A549 (cell line): ENCODE data around the gene ADAMTS20.

Experiments
- EP300 ChIP-seq, 2 experiments: fragments of >200 bp; sonication (Bioruptor Twin); formaldehyde crosslinking; IDR thresholded peaks; 2 replicates in 1 of 2; 3 replicates in 1 of 2; pipeline ENCODE4 v1.6.1; 2016 to 2017
- HEYL ChIP-seq: fragments of 250-450 bp; sonication (Bioruptor Pico); IDR thresholded peaks from 2 replicates; pipeline ENCODE4 v1.8.0; 2021; ENCODE audit warnings: mild to moderate bottlenecking, moderate library complexity
- POLR2A ChIP-seq: IDR thresholded peaks from 2 replicates; pipeline ENCODE4 v1.6.1; 2012; ENCODE audit warnings: mild to moderate bottlenecking, low read length
- RAD21 ChIP-seq, 2 experiments: fragments of >200 bp in 1 of 2; sonication (Bioruptor Twin) in 1 of 2; formaldehyde crosslinking in 1 of 2; IDR thresholded peaks in 1 of 2; conservative IDR thresholded peaks in 1 of 2; 2 replicates in 1 of 2; 3 replicates in 1 of 2; pipeline ENCODE4 v1.6.1; 2012 to 2018; ENCODE audit warnings: inconsistent platforms in 1 of 2
- SMC3 ChIP-seq: fragments of >200 bp; sonication (Bioruptor Twin); formaldehyde crosslinking; IDR thresholded peaks from 3 replicates; pipeline ENCODE4 v1.6.1; 2018; ENCODE audit warnings: inconsistent platforms
- SREBF2 ChIP-seq: fragments of 450-650 bp; IDR thresholded peaks from 2 replicates; pipeline ENCODE4 v1.6.1; 2014; ENCODE audit warnings: mild to moderate bottlenecking, moderate library complexity
- TF ChIP-seq, protein P1 (sequence below): IDR thresholded peaks from 2 replicates; pipeline ENCODE4 v1.6.1; 2012
- TF ChIP-seq, protein P2 (sequence below): fragments of >200 bp; sonication (Bioruptor Twin); formaldehyde crosslinking; IDR thresholded peaks from 3 replicates; pipeline ENCODE4 v1.5.1; 2016
- TF ChIP-seq, protein P3 (sequence below): fragments of 200-600 bp; sonication (generic); IDR thresholded peaks from 2 replicates; pipeline ENCODE4 v1.6.1; 2016; ENCODE audit warnings: antibody characterized with exemption, mild to moderate bottlenecking, moderate library complexity

DNA sequence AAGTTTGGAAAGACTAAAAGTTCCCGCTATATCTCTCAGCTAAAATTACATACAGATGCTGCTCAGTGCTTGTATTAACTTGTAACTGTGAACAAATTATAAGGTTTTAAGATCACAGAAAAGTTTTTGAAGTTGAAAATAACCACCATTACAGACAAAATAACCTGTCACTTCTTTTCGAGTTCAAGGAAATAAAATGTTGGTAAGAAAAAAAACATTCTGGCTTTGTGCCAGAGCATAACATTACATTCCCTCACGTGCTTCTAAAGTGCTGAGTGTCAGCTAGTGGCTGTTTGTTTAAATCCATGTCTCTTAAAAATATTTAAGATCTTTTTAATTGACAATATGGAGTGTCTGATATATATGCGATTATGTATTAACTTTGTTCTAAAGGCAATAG is 27.2 kb upstream of the ADAMTS20 start:
- TF ChIP-seq, protein P1, sequence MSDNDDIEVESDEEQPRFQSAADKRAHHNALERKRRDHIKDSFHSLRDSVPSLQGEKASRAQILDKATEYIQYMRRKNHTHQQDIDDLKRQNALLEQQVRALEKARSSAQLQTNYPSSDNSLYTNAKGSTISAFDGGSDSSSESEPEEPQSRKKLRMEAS, result no peak
- TF ChIP-seq POLR2A, result no peak
- TF ChIP-seq EP300 (IDR thresholded peaks at IDR 0.05), result no peak
- TF ChIP-seq, protein P2, sequence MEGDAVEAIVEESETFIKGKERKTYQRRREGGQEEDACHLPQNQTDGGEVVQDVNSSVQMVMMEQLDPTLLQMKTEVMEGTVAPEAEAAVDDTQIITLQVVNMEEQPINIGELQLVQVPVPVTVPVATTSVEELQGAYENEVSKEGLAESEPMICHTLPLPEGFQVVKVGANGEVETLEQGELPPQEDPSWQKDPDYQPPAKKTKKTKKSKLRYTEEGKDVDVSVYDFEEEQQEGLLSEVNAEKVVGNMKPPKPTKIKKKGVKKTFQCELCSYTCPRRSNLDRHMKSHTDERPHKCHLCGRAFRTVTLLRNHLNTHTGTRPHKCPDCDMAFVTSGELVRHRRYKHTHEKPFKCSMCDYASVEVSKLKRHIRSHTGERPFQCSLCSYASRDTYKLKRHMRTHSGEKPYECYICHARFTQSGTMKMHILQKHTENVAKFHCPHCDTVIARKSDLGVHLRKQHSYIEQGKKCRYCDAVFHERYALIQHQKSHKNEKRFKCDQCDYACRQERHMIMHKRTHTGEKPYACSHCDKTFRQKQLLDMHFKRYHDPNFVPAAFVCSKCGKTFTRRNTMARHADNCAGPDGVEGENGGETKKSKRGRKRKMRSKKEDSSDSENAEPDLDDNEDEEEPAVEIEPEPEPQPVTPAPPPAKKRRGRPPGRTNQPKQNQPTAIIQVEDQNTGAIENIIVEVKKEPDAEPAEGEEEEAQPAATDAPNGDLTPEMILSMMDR, result no peak
- TF ChIP-seq RAD21 (conservative IDR thresholded peaks at IDR 0.05 in 1 of 2, IDR thresholded peaks at IDR 0.05 in 1 of 2), result no peak
- TF ChIP-seq SMC3, result no peak
- no peak for TF ChIP-seq HEYL (CRISPR knock-in tag)
- TF ChIP-seq, protein P3, sequence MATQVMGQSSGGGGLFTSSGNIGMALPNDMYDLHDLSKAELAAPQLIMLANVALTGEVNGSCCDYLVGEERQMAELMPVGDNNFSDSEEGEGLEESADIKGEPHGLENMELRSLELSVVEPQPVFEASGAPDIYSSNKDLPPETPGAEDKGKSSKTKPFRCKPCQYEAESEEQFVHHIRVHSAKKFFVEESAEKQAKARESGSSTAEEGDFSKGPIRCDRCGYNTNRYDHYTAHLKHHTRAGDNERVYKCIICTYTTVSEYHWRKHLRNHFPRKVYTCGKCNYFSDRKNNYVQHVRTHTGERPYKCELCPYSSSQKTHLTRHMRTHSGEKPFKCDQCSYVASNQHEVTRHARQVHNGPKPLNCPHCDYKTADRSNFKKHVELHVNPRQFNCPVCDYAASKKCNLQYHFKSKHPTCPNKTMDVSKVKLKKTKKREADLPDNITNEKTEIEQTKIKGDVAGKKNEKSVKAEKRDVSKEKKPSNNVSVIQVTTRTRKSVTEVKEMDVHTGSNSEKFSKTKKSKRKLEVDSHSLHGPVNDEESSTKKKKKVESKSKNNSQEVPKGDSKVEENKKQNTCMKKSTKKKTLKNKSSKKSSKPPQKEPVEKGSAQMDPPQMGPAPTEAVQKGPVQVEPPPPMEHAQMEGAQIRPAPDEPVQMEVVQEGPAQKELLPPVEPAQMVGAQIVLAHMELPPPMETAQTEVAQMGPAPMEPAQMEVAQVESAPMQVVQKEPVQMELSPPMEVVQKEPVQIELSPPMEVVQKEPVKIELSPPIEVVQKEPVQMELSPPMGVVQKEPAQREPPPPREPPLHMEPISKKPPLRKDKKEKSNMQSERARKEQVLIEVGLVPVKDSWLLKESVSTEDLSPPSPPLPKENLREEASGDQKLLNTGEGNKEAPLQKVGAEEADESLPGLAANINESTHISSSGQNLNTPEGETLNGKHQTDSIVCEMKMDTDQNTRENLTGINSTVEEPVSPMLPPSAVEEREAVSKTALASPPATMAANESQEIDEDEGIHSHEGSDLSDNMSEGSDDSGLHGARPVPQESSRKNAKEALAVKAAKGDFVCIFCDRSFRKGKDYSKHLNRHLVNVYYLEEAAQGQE, result no peak
- TF ChIP-seq SREBF2, result no peak
